ENCODE measurements around the gene TMEM141. TPM values are rescaled to one million over a fixed set of nuclear protein-coding genes. Genes with fewer than 3 reads are reported as not detected.
"Not testable (repeated sequence)": the region's sequence is repeated elsewhere in the genome, so short reads cannot be mapped to it uniquely, and the experiment has no call there.

Gene TMEM141
- polyA plus RNA-seq, 1 of the 3 experiments (the other 2 are of a cell fraction), result 112 TPM

DNA sequence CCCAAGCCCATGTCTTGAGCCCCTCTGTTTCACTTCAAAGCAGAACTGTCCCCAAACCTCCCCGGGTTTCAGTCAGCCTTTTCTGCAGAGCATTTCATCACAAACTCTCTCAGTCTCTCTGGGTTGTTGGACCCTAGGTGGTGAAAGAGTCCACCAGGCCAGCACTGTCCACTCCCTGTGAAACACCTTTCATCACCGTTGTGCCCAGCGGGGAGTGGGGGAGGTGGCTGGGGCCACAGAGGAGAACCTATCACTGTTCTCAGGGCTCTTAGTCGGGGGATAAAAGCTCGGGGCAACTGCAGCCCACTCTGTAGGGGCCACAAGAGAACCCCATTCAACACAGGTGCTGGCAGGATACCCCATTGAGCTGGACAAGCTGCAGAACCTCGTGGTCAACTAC, 11.2 kb downstream of the TMEM141 start:
- Histone ChIP-seq H3K4me2 (no peak overlapping the region), H3K27ac (ENCODE audit: low read depth in 2 of 2, low read length in 1 of 2) (no peak overlapping the region), H3K27me3 (ENCODE audit: insufficient read depth) (no peaks in the 10 kb centered on the region), H2AFZ (ENCODE audit: low read depth) (no peak overlapping the region), H3K4me3 (ENCODE audit: low read depth in 2 of 2, low read length in 1 of 2) (no peak overlapping the region), H3K9me2 (no peaks in the 10 kb centered on the region), H4K20me1 (ENCODE audit: insufficient read depth) (no peaks in the 10 kb centered on the region), H3K9me3 (no peaks in the 10 kb centered on the region), H3K4me1 (ENCODE audit: control insufficient read depth in 1 of 2, insufficient read depth in 2 of 2, low read depth in 1 of 2, low read length in 1 of 2) (peaks cover 8 to 33% of the 10 kb centered on the region in 2 experiments; a peak in 2 of 4 replicates), H3F3A (replicated peaks; ENCODE audit: insufficient read depth) (peaks cover 6% of the 10 kb centered on the region), H3K79me2 (ENCODE audit: insufficient read depth) (no peaks in the 10 kb centered on the region; the same call in 1 of the 2 replicates), H3K9ac (no peak overlapping the region), H3K36me3 (replicated peaks in 1 of 2; ENCODE audit: control insufficient read depth in 1 of 2, insufficient read depth in 2 of 2, low read length in 1 of 2) (peaks cover 0 to 6% of the 10 kb centered on the region in 2 experiments)
- POLR2A ChIA-PET, result interaction anchor here (1.1 kb wide), 1 partner anchor 46 kb away, joined by 3 read pairs; no protein-coding TSS in a partner anchor
- CTCF ChIA-PET, result interaction anchor here (0.7 to 2.8 kb wide), 5 partner anchors 9 to 244 kb away, joined by 3 to 14 read pairs (median 3); partner anchors contain the start of gene AJM1
- TF ChIP-seq JUND (IDR thresholded peaks at IDR 0.05), result no peak
- no peak for TF ChIP-seq TAF1 (IDR thresholded peaks at IDR 0.05; ENCODE audit: borderline replicate concordance, low read depth, low read length)
- no peak for TF ChIP-seq SMC3 (IDR thresholded peaks at IDR 0.05; ENCODE audit: low read depth, low read length)
- TF ChIP-seq NRF1 (IDR thresholded peaks at IDR 0.05; ENCODE audit: low read depth, low read length), result no peak
- TF ChIP-seq, protein P1, sequence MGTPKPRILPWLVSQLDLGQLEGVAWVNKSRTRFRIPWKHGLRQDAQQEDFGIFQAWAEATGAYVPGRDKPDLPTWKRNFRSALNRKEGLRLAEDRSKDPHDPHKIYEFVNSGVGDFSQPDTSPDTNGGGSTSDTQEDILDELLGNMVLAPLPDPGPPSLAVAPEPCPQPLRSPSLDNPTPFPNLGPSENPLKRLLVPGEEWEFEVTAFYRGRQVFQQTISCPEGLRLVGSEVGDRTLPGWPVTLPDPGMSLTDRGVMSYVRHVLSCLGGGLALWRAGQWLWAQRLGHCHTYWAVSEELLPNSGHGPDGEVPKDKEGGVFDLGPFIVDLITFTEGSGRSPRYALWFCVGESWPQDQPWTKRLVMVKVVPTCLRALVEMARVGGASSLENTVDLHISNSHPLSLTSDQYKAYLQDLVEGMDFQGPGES (IDR thresholded peaks at IDR 0.05; ENCODE audit: low read depth, low read length), result no peak
- no peak for TF ChIP-seq MXI1 (IDR thresholded peaks at IDR 0.05; ENCODE audit: low read depth, low read length)
- no peak for TF ChIP-seq EZH2phosphoT487 (IDR thresholded peaks at IDR 0.05; ENCODE audit: borderline replicate concordance, low read depth)
- no peak for TF ChIP-seq ELF1 (IDR thresholded peaks at IDR 0.05)
- TF ChIP-seq, protein P2, sequence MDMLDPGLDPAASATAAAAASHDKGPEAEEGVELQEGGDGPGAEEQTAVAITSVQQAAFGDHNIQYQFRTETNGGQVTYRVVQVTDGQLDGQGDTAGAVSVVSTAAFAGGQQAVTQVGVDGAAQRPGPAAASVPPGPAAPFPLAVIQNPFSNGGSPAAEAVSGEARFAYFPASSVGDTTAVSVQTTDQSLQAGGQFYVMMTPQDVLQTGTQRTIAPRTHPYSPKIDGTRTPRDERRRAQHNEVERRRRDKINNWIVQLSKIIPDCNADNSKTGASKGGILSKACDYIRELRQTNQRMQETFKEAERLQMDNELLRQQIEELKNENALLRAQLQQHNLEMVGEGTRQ (IDR thresholded peaks at IDR 0.05; ENCODE audit: borderline replicate concordance, low read depth, low read length), result no peak
- TF ChIP-seq SIN3A (IDR thresholded peaks at IDR 0.05; ENCODE audit: borderline replicate concordance, low read depth, low read length), result no peak
- no peak for TF ChIP-seq FOXJ3 (CRISPR knock-in tag; IDR thresholded peaks at IDR 0.05)
- TF ChIP-seq TCF12 (IDR thresholded peaks at IDR 0.05), result no peak
- TF ChIP-seq EP300 (IDR thresholded peaks at IDR 0.05; ENCODE audit: borderline replicate concordance in 1 of 2, low read depth in 1 of 2, low read length in 1 of 2), result no peak
- TF ChIP-seq, protein P3, sequence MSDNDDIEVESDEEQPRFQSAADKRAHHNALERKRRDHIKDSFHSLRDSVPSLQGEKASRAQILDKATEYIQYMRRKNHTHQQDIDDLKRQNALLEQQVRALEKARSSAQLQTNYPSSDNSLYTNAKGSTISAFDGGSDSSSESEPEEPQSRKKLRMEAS (IDR thresholded peaks at IDR 0.05; ENCODE audit: low read depth), result no peak
- no peak for TF ChIP-seq GATA2 (CRISPR knock-in tag; IDR thresholded peaks at IDR 0.05)
- no peak for TF ChIP-seq RCOR1 (IDR thresholded peaks at IDR 0.05; ENCODE audit: low read length)
- no peak for DNase-seq
- 80% methylated on average over 4 of the region's 6 CpGs for WGBS (ENCODE audit: low lambda C conversion rate)

DNA sequence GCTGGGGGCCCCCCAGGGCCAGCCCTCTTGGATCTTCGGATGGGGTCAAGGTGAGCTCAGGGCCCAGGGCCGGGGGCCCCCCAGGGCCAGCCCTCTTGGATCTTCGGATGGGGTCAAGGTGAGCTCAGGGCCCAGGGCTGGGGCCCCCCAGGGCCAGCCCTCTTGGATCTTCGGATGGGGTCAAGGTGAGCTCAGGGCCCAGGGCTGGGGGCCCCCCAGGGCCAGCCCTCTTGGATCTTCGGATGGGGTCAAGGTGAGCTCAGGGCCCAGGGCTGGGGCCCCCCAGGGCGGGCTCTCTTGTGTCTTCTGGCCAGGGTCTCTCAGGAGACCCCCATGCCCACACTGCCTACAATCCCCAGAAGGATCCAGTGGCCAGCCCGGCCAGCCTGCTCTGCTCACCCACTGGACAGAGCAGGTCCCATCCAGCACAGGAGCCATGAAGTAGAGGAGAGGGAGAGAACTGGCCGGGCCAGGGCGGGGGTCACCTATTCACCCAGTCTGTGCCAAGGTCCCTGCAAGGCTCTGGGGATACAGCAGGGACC, 11.9 kb downstream of the TMEM141 start:
- H3K4me2 ChIP-seq; H3K27me3 ChIP-seq (ENCODE audit: insufficient read depth); H3K36me3 ChIP-seq (replicated peaks in 1 of 2; ENCODE audit: control insufficient read depth in 1 of 2, insufficient read depth in 2 of 2, low read length in 1 of 2); H3F3A ChIP-seq (replicated peaks; ENCODE audit: insufficient read depth); POLR2A ChIA-PET; H3K9me2 ChIP-seq; H3K9me3 ChIP-seq; H4K20me1 ChIP-seq (ENCODE audit: insufficient read depth); H3K79me2 ChIP-seq (ENCODE audit: insufficient read depth); DNase-seq; H2AFZ ChIP-seq (ENCODE audit: low read depth); H3K4me3 ChIP-seq (ENCODE audit: low read depth in 2 of 2, low read length in 1 of 2); H3K27ac ChIP-seq (ENCODE audit: low read depth in 2 of 2, low read length in 1 of 2); H3K9ac ChIP-seq: not testable (repeated sequence)
- H3K4me1 ChIP-seq (ENCODE audit: control insufficient read depth in 1 of 2, insufficient read depth in 2 of 2, low read depth in 1 of 2, low read length in 1 of 2), result peaks cover 8 to 32% of the 10 kb centered on the region in 2 experiments; a peak in 2 of 4 replicates
- CTCF ChIA-PET, result interaction anchor here (0.7 to 2.8 kb wide), 4 partner anchors 9 to 244 kb away, joined by 3 to 14 read pairs (median 4); partner anchors contain the start of gene AJM1
- WGBS (ENCODE audit: low lambda C conversion rate), result 100% methylated on average over 3 of the region's 9 CpGs
